NCI-H1930 (cell line): ENCODE results near the gene SNX10.

ENCODE experiments used
- DNase-seq, 2 experiments: peaks; one replicate each; lab custom pipeline; 2025; lab: John Stamatoyannopoulos, UW

The SNX10 gene

GRCh38 chr7:26404189-26404996 is 112.7 kb downstream of the SNX10 start:
- no peak for DNase-seq

DNA sequence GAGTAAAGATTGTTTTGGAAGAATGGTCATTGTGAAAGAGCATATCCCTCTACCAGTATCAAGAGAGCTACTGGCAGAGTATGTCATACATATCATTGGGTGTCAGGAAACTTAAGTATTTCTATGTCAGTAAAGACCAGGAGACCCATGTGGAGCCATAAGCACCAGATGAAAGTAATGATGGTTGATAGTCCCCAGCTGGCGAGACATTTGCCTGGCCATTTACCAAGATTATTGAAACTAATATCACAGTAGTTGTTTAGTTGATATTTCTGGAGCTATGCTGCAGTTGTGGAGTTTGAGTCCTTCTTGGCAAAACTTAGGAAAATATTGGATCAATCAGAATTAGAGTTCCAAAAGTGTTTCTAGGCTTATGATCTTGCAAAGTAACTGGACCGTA is 114.8 kb downstream of the SNX10 start:
- DNase-seq = no peak

DNA sequence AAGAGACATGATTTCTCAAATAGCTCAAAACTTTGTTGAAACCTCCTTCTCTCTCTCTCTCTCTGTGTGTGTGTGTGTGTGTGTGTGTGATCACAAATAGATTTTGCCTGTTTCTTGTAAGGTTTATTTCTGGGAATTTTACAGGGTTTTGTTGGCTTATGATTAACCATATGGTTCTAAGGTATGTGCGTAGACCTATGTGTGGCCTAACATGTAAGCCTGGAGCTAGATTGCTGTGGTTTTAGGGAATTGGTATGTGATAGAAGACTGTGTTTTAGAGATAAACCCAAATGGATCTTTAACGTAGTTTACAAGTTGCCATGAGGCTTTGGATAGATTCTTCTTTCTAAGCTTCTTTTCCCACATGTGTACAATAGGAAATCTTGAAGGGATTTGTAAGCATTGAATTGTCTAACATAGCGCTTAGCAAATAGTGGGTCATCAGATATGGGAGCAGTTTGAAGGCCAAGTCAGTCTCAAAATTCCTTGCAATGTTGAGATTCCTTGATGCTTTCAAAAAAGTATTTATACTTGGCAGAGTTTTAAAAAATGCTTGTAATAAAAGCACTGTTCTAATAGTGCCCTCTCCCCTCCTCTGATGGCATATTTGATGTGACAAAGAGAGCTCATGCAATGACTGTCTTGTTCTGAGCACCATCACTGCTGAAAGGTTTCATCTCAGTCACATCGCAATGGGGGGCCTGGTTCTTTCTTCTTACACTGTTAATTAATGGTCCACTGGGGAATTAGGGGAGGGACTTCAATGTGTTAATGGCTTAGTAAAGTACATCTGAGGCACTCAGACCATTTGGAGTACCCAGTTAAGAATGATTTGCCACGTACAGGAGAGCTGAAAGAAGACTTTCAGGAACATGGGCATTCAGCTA is 118.2 kb downstream of the SNX10 start:
- no peak for DNase-seq

GRCh38 chr7:26413007-26413691 is 121.5 kb downstream of the SNX10 start:
- peak in 1 of 2 experiments; percentile 54 for DNase-seq

DNA sequence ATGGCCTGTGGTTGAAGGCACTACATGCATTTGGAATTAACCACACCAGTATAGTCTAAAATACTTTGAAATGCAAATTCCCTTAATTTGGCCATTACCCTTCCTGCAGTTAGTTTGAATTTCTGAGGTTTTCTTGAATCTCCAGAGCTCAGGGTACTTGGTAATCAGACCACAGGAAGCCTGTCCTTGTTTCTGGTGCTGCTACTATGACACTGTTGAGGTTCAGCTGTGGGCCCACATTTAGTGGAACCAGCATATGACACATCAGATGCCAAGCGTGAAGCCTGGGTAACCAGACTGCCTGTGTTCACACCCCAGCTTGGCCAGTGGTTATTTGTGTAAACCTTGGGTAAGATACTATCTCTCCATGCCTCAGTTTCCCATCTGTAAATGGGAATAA is 124.3 kb downstream of the SNX10 start:
- DNase-seq = no peak

DNA sequence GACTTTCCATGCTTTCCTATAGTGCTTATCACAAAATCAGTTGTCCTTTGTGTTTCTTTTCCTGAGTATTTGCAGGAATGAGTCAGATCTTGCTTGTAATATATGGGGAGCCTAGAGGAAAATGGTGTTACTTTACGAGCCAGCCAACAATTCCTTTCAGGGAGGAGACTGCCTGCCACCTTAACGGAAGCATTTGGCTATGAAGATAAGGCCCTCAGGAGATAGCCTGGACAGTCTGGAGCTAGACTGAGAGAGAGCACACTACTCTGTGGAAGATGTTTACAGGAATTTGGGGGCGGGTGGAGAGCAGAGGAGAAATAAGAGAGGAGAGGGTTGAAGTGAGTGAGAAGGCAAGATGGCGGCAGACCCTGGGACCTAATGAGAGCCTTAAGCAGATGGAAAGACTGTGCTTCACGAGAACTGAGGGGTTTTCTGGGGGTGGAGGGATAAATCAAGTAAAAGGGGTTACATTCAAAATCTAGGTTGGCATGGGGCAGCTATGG is 126.3 kb downstream of the SNX10 start:
- no peak for DNase-seq

DNA sequence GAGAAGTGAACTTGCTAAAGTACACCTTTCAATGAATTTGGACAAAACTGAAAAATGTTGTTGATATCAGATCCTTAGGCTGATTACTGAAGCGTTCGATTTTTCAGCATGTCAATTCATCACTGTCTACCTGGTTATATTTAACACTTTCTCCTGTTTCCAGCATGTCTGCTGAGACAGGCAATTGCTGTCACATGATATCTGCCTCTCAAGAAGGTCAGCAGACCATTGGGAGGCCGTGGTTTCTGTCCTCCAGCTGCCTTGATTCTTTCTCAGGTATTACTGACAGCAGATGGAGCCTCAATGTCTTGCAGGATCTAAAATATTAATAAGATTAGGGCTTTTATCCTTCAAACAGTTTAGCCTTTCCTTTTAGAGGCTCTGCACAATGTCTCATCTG is 127.5 kb downstream of the SNX10 start:
- DNase-seq = no peak

DNA sequence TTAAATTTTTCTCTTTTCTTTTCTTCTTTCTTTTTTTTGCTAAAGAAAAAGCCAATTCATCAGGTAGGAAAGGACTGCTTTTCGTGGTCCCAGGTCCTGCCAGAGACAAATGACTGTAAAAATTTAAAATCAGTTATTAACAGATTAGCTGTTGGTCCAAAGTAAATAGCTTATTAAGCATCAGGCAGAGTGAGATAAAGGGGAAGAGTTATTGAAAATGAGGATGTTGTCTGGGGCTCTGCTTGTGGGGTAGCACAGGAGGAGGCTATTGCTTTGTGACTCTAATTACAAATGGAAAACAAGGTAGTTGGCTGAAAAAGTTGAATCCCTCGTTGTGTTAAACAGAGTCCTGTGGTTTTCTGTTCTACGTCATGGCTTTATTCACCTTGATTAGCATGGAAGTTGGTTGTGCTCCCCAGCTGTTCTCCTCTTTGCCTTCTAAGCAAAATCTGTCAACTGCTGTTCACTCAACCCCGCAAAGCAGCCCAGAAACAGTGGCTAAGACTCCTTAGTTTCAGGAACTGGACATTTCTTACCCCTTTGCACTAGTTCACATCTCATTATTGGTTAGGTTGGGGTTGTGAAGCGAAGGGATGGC is 128.9 kb downstream of the SNX10 start:
- DNase-seq = no peak

DNA sequence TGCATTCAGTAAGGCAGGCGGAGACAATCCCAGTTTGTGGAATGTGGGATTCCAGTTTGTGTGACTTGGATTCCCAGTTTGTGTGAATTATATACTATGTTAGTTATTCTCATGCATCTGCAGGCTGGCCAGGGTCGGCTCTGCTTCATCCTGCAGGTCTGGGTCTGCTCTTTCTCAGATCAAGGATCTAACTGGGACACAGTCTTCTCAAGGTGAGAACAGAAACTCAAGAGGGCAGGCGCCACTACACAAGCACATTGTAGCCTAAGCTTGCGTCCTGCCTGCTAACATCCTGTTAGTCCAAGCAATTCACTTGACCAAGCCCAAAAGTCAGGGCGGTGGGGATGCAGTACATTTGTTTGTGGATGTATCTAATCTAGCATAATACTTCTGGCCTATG is 131.1 kb downstream of the SNX10 start:
- DNase-seq = no peak

GRCh38 chr7:26423436-26423835 is 131.8 kb downstream of the SNX10 start:
- DNase-seq = no peak
